ENCODE data around the gene TTC12. TPM values are rescaled to one million over a fixed set of nuclear protein-coding genes. Genes with fewer than 3 reads are reported as not detected.

TTC12 gene
- total RNA-seq, 1 donor from 2014 or later = 21.6 TPM

DNA sequence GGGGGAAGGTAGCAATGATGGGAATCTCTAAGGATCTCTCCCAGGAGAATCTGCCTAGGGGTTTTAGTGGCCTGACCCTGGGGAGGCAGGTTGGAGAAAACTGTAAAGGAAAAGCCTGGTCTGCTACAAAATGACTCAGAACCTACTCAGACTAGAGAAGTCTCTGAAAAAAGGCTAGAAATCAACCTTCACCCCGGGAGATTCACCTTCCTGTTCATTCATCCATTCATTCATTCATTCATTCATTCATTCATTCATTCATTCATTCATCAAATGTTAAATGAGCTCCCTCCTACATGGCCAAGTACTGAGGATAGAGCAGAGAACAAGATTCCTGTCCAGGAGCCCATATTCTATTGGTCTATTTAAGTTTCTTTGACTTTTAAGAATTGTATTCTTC lies 64.3 kb downstream of the TTC12 start:
- TF ChIP-seq, protein P1, sequence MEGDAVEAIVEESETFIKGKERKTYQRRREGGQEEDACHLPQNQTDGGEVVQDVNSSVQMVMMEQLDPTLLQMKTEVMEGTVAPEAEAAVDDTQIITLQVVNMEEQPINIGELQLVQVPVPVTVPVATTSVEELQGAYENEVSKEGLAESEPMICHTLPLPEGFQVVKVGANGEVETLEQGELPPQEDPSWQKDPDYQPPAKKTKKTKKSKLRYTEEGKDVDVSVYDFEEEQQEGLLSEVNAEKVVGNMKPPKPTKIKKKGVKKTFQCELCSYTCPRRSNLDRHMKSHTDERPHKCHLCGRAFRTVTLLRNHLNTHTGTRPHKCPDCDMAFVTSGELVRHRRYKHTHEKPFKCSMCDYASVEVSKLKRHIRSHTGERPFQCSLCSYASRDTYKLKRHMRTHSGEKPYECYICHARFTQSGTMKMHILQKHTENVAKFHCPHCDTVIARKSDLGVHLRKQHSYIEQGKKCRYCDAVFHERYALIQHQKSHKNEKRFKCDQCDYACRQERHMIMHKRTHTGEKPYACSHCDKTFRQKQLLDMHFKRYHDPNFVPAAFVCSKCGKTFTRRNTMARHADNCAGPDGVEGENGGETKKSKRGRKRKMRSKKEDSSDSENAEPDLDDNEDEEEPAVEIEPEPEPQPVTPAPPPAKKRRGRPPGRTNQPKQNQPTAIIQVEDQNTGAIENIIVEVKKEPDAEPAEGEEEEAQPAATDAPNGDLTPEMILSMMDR (conservative IDR thresholded peaks at IDR 0.05) = no peak
- DNase-seq (ENCODE audit: low read depth, low spot score) = no peak
- Mint-ChIP-seq H3K4me3 (no peak overlapping the region), H3K9me3 (peaks cover 5% of the 10 kb centered on the region), H3K27ac (ENCODE audit: unreplicated experiment) (no peak overlapping the region), H3K27me3 (ENCODE audit: low read depth) (peaks cover 17% of the 10 kb centered on the region), H3K36me3 (ENCODE audit: low read depth) (no peaks in the 10 kb centered on the region), H3K4me1 (peaks cover 5% of the 10 kb centered on the region)

- no peaks in the 10 kb centered on the region for H3K36me3 Mint-ChIP-seq (ENCODE audit: low read depth)
- DNase-seq (ENCODE audit: low read depth, low spot score) = no peak
- TF ChIP-seq, protein P1 (conservative IDR thresholded peaks at IDR 0.05) = no peak
These were observed 67.7 kb downstream of the TTC12 start for GRCh38 chr11:113382121-113382520.

GRCh38 chr11:113384551-113384950 lies 70.2 kb downstream of the TTC12 start:
- peaks cover 20% of the 10 kb centered on the region for H3K27me3 Mint-ChIP-seq (ENCODE audit: low read depth)
- no peak overlapping the region for H3K4me3 Mint-ChIP-seq
- peaks cover 5% of the 10 kb centered on the region for H3K9me3 Mint-ChIP-seq
- DNase-seq (ENCODE audit: low read depth, low spot score) = no peak
- TF ChIP-seq, protein P1 (conservative IDR thresholded peaks at IDR 0.05) = no peak
- no peak overlapping the region for H3K27ac Mint-ChIP-seq (ENCODE audit: unreplicated experiment)
- no peaks in the 10 kb centered on the region for H3K36me3 Mint-ChIP-seq (ENCODE audit: low read depth)
- H3K4me1 Mint-ChIP-seq = no peaks in the 10 kb centered on the region

More at GRCh38 chr11:113382121-113382520, 67.7 kb downstream of the TTC12 start:
- H3K27ac Mint-ChIP-seq (ENCODE audit: unreplicated experiment) = no peak overlapping the region
- peaks cover 5% of the 10 kb centered on the region for H3K4me1 Mint-ChIP-seq
- peaks cover 22% of the 10 kb centered on the region for H3K27me3 Mint-ChIP-seq (ENCODE audit: low read depth)
- peaks cover 5% of the 10 kb centered on the region for H3K9me3 Mint-ChIP-seq
- no peak overlapping the region for H3K4me3 Mint-ChIP-seq

DNA sequence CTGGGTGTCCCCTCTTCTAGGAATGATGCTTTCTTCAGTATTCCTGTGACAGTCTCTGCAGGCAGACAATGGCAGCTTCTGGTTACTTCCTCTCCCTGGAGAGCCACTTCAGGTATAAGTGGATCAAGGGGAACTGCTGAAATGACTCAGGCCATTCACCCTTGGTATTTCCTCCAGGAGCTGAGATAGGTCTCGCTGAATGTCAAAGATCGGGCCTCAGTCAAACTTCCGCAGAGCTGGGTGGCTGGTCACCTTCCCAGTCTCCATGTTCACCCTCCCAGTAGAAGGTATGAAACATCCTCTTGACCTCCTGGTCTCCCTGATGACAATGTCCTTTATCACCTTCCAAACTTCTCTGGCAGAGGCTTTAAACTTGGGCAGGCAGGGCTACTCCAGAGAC lies 71.4 kb downstream of the TTC12 start:
- no peaks in the 10 kb centered on the region for H3K4me1 Mint-ChIP-seq
- DNase-seq (ENCODE audit: low read depth, low spot score) = no peak
- H3K4me3 Mint-ChIP-seq = no peak overlapping the region
- H3K9me3 Mint-ChIP-seq = no peaks in the 10 kb centered on the region
- no peak overlapping the region for H3K27ac Mint-ChIP-seq (ENCODE audit: unreplicated experiment)
- peaks cover 14% of the 10 kb centered on the region for H3K27me3 Mint-ChIP-seq (ENCODE audit: low read depth)
- no peaks in the 10 kb centered on the region for H3K36me3 Mint-ChIP-seq (ENCODE audit: low read depth)
- TF ChIP-seq, protein P1 (conservative IDR thresholded peaks at IDR 0.05) = no peak

- Mint-ChIP-seq H3K27ac (ENCODE audit: unreplicated experiment) (no peak overlapping the region), H3K9me3 (no peaks in the 10 kb centered on the region)
These were observed 72.5 kb downstream of the TTC12 start for GRCh38 chr11:113386866-113387265.

More at GRCh38 chr11:113386866-113387265, 72.5 kb downstream of the TTC12 start:
- TF ChIP-seq, protein P1 (conservative IDR thresholded peaks at IDR 0.05) = no peak
- DNase-seq (ENCODE audit: low read depth, low spot score) = no peak
- Mint-ChIP-seq H3K27me3 (ENCODE audit: low read depth) (peaks cover 14% of the 10 kb centered on the region), H3K4me3 (no peak overlapping the region), H3K36me3 (ENCODE audit: low read depth) (no peaks in the 10 kb centered on the region), H3K4me1 (no peaks in the 10 kb centered on the region)

All from neural crest cell (in vitro differentiated cells).